COLO668 (cell line): ENCODE results near the gene ADORA3.
"Not testable (repeated sequence)": the region's sequence is repeated elsewhere in the genome, so short reads cannot be mapped to it uniquely, and the experiment has no call there.

Source experiments
- DNase-seq: peaks from one replicate; lab custom pipeline; 2025; ENCODE audit not compliant: unreplicated experiment; lab: John Stamatoyannopoulos, UW

Gene ADORA3

DNA sequence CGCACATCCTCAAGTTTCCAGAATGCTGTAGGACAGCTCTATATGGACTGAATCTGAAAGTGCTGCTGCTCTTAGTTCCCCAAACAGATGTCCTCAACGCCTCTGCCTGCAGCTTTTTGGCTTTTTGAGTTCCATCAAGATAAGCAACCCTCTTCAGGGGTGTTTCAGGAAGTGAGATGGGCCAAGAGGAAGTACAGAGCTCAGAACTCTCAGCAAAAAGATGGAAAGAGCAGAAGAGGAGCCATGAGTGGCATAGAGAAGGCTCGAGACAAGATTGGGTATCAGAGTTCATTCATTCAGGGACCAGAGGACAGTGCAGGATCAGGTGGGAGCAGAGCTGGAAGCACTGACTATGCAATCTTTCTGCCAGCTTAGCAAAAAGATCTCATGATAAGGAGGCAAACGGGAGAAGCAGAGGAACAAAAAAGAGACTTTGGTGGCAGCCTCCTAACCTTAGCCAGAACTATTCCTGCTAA is at the start of gene ADORA3, which contains the start of gene TMIGD3:
TSS of gene ADORA3 (minus strand) at position 49 of the 476 bp plus-strand sequence. CDS start 279 bp downstream, outside the sequence.
TSS of gene TMIGD3 (minus strand) at position 49 of the 476 bp plus-strand sequence. CDS start 279 bp downstream, outside the sequence.
- DNase-seq = no peak

- no peak for DNase-seq
These were observed 49.8 kb upstream of the ADORA3 start for GRCh38 chr1:111553196-111553595.

- no peak for DNase-seq
These were observed 49.2 kb upstream of the ADORA3 start for GRCh38 chr1:111552587-111552986.

- no peak for DNase-seq
These were observed 48.4 kb upstream of the ADORA3 start for GRCh38 chr1:111551623-111552411.

DNA sequence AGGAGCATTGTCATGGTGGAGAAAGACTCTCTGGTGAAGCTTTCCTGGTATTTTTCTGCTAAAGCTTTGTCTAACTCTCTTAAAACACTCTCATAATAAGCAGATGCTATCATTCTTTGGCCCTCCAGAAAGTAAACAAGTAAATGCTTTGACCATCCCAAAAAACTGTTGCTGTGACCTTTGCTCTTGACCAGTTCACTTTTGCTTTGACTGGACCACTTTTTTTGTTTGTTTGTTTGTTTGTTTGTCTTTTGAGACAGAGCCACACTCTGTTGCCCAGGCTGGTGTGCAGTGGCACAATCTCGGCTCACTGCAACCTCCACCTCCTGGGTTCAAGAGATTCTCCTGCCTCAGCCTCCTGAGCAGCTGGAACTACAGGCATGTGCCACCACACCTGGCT is 44.4 kb upstream of the ADORA3 start:
- not testable (repeated sequence) for DNase-seq

GRCh38 chr1:111542187-111542586 is 38.8 kb upstream of the ADORA3 start:
- DNase-seq = no peak

- DNase-seq = no peak
These were observed 38.3 kb upstream of the ADORA3 start for GRCh38 chr1:111541721-111542120.

GRCh38 chr1:111540928-111541327 is 37.5 kb upstream of the ADORA3 start:
- no peak for DNase-seq

DNA sequence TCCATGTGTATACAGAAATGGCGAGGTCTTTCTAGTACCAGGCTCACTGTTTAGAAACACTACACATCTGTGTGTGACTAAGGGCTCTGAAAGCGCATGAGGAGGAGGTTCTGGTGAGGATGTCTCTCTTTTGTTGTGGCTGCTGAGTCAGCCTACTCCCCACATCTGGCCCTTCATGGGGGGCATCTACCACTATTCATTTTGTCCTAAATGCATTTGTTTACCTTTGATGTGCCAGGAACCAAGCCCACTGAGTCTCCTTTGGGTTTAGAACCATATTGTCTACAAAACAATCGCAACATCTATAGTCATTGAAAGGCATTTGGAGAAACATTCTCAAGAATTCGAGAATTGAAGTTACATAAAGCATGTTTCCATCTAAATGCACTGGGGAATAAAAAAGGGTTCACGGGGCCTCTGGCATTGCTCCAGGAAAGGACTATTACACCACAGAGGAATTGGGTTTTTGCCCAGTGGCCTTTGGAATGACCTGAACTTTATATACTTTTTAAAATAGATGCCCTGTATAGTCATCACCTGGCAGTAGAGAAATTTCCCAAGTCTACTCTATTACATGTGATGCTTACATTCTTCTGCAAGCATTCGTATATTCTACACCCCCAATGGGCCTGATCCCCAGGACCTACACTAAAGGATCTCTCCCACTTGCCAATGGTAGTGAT is 35.1 kb upstream of the ADORA3 start:
- DNase-seq = no peak

DNA sequence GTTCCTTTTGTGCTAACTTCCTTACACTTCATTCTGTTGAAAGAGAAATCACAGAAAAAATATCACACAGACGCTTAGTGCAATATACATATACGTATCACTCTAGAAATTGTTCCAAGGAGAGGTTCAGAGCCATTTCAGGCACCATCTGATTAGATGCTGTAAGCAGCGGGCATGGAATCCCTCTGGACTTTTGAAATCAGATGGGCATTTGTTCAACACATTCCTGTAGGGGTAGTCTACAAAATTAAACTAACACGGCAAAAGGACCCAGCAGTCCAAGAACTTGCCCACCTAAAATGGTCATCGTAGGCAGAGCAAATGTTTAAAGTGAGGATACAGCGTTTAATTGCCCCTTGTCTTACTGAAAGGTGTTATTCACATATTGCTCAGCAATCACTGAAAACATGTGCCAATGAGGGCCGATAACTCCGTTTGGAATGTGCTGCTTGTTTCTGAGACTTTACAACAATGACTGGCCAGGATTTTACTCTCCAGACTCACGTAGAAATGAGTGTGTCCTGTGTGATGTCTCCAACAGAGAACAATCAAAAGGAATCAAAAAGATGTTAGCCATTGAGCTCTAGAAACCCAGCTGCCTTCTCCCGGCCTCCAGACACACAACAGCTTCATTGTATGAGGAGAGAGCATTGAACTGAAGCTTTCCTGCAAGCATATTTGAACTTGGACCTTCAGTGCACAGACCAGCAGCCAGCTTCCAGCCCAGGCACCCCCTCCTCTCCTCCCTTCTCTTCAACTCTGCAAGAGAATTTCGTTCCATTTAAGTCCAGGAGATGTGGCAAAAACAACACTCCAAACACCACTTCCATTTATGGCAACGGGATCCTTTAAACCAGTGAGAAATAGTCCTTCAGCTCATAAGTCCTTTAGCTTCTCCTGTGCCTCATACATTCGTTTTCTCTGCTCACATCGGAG is 32.1 kb upstream of the ADORA3 start:
- no peak for DNase-seq

GRCh38 chr1:111520053-111520452 is 16.6 kb upstream of the ADORA3 start:
- DNase-seq = no peak

DNA sequence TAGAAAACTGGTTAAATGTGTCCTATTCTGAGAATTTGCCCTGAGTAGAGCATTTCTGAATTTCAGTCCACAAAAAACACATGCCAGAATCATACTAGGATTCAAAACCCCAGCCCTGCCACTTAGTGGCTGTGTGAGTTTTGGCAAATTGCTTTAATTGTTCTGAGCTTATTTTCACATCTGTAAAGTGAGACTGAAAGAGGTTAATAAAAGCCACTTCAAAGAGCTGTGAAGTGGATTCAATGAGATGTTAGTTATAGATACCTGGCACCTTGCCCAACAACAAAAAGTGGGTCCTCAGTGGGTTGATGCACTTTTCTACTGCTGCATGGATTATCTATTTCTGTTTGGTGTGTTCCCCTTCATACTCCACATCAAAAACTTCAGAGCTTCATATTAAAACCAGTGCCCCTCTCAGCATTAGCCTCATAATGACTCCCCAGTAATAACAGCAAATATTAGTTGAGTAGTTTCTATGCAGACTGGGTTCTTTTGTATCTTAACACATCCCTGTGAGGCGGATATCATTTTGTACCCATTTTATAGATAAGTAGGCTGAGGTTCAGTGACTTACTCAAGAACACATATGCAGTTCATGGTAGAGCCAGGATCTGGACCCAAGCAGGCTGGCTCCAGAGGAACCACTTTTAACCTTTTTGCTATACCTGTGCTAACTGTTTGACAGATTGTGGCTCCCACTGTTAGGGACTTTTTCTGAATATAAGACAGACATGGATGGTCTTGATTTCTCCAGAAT is 14.2 kb upstream of the ADORA3 start:
- no peak for DNase-seq

DNA sequence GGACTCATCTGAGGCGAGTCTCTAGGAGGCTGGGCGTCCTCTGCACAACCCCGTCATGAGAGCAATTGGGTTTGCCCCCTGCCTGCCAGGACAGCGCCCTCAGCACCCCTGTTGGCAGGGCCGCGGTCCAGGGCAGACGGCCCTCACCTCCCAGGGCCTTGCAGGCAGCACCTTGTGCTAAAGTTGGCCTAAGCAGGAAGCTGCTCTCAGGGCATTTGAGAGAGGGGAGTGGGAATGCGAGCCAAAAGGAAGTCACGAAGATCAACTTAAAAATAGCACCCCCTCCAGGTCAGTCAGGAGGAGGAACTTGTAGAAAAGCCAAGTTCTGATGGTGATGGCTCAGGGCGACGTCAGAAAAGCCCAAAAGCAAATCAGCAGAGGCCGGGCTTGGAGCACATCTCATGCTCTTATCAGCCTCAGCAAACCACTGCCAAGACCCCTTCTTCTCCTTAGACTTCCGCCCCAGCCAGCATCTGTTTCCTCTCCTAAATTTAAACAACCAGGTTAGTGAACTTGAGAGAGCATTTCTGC is 12.6 kb upstream of the ADORA3 start:
- no peak for DNase-seq

DNA sequence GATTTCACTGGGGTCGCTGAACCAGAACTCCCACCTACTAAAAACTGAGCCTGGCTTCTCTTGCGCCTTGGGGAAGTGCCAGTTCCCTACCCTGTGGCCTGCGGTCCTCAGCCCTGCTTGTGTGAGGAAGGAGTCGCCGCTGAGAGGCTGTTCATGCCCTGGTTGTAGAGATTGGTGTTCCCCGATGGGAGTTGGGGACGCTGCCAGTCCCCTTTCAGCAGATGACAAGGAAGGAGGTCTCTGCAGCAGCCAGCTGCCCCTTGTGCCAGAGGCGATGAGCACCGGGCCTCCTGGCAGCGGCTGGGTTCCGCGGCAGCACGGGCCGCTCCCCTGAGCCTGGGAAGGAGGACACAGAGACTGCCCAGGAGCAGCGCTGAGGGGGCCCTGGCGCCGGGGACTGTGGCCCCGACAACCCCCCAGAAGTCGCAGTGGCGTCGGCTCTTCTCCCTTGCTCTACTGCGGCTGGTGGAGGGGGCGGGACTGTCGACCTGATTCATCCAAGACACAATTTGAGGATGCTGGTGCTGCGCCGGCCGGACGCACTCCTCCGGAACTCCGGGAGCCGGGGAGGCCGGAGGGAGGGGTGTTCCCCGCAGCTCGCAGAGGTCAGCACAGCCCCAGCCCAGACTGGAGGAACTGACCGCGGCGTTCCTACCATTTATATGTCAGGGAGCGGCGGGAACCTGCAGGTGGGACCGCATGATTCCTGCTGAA is 12.0 kb upstream of the ADORA3 start:
- DNase-seq = no peak

DNA sequence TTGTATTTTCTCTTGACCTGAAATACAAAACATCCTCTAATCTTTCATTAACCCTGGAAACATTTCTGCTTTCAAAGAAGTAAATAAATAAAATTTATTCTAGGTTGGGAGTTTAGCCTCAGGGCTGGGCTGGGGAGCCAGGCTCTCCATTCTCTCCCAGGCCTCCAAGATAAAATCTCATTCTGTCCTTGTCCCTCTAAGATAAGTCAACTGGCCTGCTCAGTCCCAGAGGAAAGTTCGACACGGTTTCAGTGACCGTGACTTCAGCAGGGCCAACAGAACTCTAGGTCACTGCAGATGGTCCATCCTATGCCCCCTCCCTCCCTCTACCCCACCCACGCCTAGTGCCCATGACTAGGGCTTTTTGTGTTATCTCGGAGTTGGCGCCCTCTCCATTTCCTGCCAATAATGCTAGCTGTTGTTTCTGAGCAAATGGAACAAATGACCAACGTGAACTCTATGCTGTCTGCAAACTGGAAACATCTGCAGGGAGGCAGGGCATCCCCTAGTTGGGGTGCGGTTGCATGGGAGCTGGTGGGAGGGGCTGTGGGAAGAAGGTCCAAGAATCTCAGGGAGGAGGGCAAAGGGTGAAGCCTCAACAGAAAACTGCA is 10.1 kb upstream of the ADORA3 start:
- DNase-seq = no peak

DNA sequence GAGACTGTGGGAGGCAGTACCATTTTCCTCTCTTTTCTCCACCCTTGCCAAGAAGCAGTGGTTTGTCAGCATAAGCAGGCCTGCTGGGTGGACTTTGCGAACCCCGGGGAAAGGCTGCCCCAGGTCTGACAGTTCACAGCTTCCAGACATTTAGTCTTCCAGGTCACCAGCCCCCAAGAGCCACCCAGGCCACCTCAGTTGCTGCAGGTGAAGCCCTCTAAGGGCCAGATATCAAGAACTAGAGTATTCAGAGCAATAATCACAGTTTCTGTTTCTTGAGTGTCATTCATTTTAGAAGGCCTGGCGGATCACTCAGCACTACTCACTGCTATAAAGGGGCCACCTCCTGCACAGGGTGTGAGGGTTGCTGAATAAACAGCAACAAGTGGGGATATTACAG is 9.5 kb upstream of the ADORA3 start:
- DNase-seq = no peak

DNA sequence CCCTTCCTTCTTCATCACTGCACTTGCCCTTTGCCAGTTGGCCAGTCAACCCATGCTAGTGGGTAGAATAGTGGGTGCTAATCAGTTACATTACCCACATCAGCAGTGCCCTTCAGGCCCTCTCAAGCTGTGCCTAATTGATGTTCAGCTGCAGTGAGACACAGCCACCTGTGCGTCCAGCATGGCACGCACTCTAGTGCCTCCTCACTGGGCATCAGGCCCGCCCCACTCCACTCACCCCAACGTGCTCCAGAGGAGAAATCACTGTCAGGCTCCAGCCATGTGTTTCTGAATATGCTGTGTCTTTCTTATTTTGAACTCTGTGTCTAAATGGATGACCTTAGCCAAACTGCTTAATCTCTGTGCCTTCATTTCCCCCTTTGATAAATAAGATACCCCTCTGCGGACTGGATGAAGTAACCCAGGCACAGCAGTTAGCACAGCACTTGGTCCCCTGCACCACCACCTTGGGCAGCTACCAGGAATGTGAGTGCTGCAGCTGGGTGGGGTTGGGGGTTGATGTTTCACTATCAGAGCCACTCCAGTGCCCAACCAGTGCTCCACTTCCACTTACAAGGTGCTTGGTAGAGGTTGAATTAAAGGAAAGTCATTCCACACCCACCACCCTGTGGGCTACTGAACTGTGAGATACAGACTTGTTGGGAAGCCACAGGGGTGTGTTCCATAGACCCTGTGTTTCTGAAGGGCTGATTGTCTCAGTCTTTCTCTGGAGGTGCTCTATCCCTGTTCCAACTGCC is 8.9 kb upstream of the ADORA3 start:
- no peak for DNase-seq

DNA sequence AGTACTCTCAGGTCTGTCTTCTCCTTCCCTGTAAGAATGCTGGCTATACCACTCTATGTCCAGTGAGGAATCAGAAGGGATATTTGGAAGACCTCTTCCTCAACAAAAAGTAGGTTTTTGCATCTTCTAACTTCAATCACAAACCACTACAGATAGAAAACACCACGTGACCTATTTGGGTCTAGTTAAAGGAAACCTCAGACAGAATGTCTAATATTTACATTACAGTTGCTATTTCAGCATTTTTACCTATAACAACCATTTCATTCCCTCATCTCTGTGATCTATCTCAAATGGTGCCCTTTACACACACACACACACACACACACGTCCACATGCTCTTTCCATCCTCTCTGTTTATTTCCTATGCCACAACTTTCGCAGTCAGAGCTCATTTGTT is 7.9 kb upstream of the ADORA3 start:
- DNase-seq = no peak
